Fibroblast of lung (primary cell): Measurements from ENCODE around the gene CAPZB.

Source experiments
- CTCF ChIP-seq, 2 donors: IDR thresholded peaks in 1 of 2; conservative IDR thresholded peaks in 1 of 2; 1 replicate in 1 of 2; 2 replicates in 1 of 2; pipeline ENCODE4 v1.5.1; 2011 to 2012; ENCODE audit warnings: low read length in 2 of 2, control low read depth in 1 of 2, inconsistent platforms in 1 of 2, low read depth in 1 of 2, mild to moderate bottlenecking in 1 of 2
- EZH2 ChIP-seq: IDR thresholded peaks from 2 replicates; pipeline ENCODE4 v1.5.1; 2012; ENCODE audit warnings: low read length, control low read depth, mild to moderate bottlenecking; ENCODE audit errors: missing control alignments

GRCh38 chr1:19372602-19373001 is 112.7 kb downstream of the CAPZB start:
- TF ChIP-seq CTCF (conservative IDR thresholded peaks at IDR 0.05 in 1 of 2, IDR thresholded peaks at IDR 0.05 in 1 of 2; ENCODE audit: low read depth in 1 of 2, low read length in 2 of 2) (no peak), EZH2 (no peak)
